HepG2 (cell line): ENCODE data around the gene PARD3. TPM values are rescaled to one million over a fixed set of nuclear protein-coding genes. Genes with fewer than 3 reads are reported as not detected.

Source experiments
- BHLHE40 ChIP-seq: IDR thresholded peaks from 2 replicates; pipeline ENCODE4 v1.6.1; 2011; ENCODE audit warnings: low read length, improper control_type of control experiment
- FLYWCH1 ChIP-seq: sonication (generic); formaldehyde crosslinking; IDR thresholded peaks from 2 replicates; pipeline ENCODE4 v1.8.1; 2023; ENCODE audit warnings: mild to moderate bottlenecking, missing genetic modification reagents
- FOSL2 ChIP-seq: sonication (generic); formaldehyde crosslinking; IDR thresholded peaks from 2 replicates; pipeline ENCODE4 v1.4.0; 2020; ENCODE audit warnings: missing genetic modification reagents
- FOXA3 ChIP-seq: IDR thresholded peaks from 2 replicates; pipeline ENCODE4 v1.6.1; 2016; ENCODE audit warnings: missing genetic modification reagents, missing compliant biosample characterization
- GATAD2A ChIP-seq: IDR thresholded peaks from 2 replicates; pipeline ENCODE4 v1.6.1; 2016
- KDM5A ChIP-seq: fragments of 200-600 bp; sonication (generic); IDR thresholded peaks from 2 replicates; pipeline ENCODE4 v1.7.0; 2018; ENCODE audit warnings: antibody characterized with exemption, mild to moderate bottlenecking, low read length, borderline replicate concordance
- MAFF ChIP-seq: IDR thresholded peaks from 2 replicates; pipeline ENCODE4 v1.6.1; 2011; ENCODE audit warnings: low read depth, low read length, improper control_type of control experiment
- MEF2D ChIP-seq: sonication (generic); formaldehyde crosslinking; IDR thresholded peaks from 2 replicates; pipeline ENCODE4 v1.5.1; 2020; ENCODE audit warnings: mild to moderate bottlenecking, missing genetic modification reagents
- NRL ChIP-seq: sonication (generic); formaldehyde crosslinking; IDR thresholded peaks from 2 replicates; pipeline ENCODE4 v1.5.0; 2020; ENCODE audit warnings: missing genetic modification reagents, mild to moderate bottlenecking, moderate library complexity, borderline replicate concordance
- PHF5A ChIP-seq: IDR thresholded peaks from one replicate; pipeline ENCODE4 v1.6.1; 2018; ENCODE audit warnings: low read depth, missing genetic modification reagents; ENCODE audit not compliant: unreplicated experiment
- RELA ChIP-seq: sonication (generic); formaldehyde crosslinking; IDR thresholded peaks from 2 replicates; pipeline ENCODE4 v1.4.0; 2020; ENCODE audit warnings: missing genetic modification reagents
- SATB2 ChIP-seq: sonication (generic); formaldehyde crosslinking; IDR thresholded peaks from 2 replicates; pipeline ENCODE4 v1.5.0; 2020; ENCODE audit warnings: missing genetic modification reagents
- SMAD3 ChIP-seq: sonication (generic); formaldehyde crosslinking; IDR thresholded peaks from 2 replicates; pipeline ENCODE4 v1.4.0; 2020; ENCODE audit warnings: missing genetic modification reagents
- SMAD9 ChIP-seq: sonication (generic); formaldehyde crosslinking; IDR thresholded peaks from 2 replicates; pipeline ENCODE4 v1.5.1; 2020; ENCODE audit warnings: mild to moderate bottlenecking, missing genetic modification reagents
- SRSF1 ChIP-seq: fragments of 200-400 bp; formaldehyde crosslinking; optimal IDR thresholded peaks from 2 replicates; pipeline ENCODE3; 2017; ENCODE audit warnings: mild to moderate bottlenecking, low read depth, low read length, moderate library complexity
- SYNCRIP ChIP-seq: fragments of 200-400 bp; formaldehyde crosslinking; IDR thresholded peaks from 2 replicates; pipeline ENCODE4 v1.6.1; 2018; ENCODE audit warnings: mild to moderate bottlenecking, low read depth, low read length; ENCODE audit not compliant: insufficient read depth
- TRIM24 ChIP-seq: sonication (generic); formaldehyde crosslinking; IDR thresholded peaks from 2 replicates; pipeline ENCODE4 v1.8.0; 2022; ENCODE audit warnings: mild to moderate bottlenecking, missing genetic modification reagents
- ZBTB7A ChIP-seq: sonication (generic); formaldehyde crosslinking; IDR thresholded peaks from 2 replicates; pipeline ENCODE4 v1.8.0; 2022; ENCODE audit warnings: mild to moderate bottlenecking, missing genetic modification reagents
- ZNF253 ChIP-seq: sonication (generic); formaldehyde crosslinking; IDR thresholded peaks from 2 replicates; pipeline ENCODE4 v1.8.0; 2022; ENCODE audit warnings: mild to moderate bottlenecking, missing genetic modification reagents, borderline replicate concordance
- ZNF333 ChIP-seq: sonication (generic); formaldehyde crosslinking; IDR thresholded peaks from 2 replicates; pipeline ENCODE4 v1.4.0; 2020; ENCODE audit warnings: mild to moderate bottlenecking, missing genetic modification reagents, borderline replicate concordance
- ZNF335 ChIP-seq: sonication (generic); formaldehyde crosslinking; IDR thresholded peaks from 2 replicates; pipeline ENCODE4 v1.4.0; 2020; ENCODE audit warnings: missing genetic modification reagents
- ZNF367 ChIP-seq: sonication (generic); formaldehyde crosslinking; IDR thresholded peaks from 2 replicates; pipeline ENCODE4 v1.4.0; 2020; ENCODE audit warnings: missing genetic modification reagents, borderline replicate concordance
- ZNF773 ChIP-seq: sonication (generic); formaldehyde crosslinking; IDR thresholded peaks from 2 replicates; pipeline ENCODE4 v1.4.0; 2020; ENCODE audit warnings: missing genetic modification reagents, borderline replicate concordance
- polyA plus RNA-seq, 8 experiments: library from polyadenylated mRNA; depleted of rRNA in 3 of 8; stranded (reverse) in 7 of 8; unstranded in 1 of 8; fragments of >200 nt; fragmentation: Illumina TruSeq in 4 of 8; extraction: Trizol in 4 of 8; gene quantifications; 2 replicates each; pipeline versions ENCODE4 v1.2.1 to v1.2.3, GENCODE V29; 2011 to 2016; ENCODE audit warnings: low read depth in 4 of 8, missing spikeins in 1 of 8, mixed read lengths in 1 of 8; ENCODE audit not compliant: insufficient read depth in 1 of 8
- total RNA-seq, 5 experiments: library from RNA; depleted of rRNA; stranded (reverse); fragments of >200 nt; fragmentation: Illumina TruSeq; extraction: Trizol; gene quantifications; 2 replicates each; pipeline ENCODE4 v1.2.3, GENCODE V29; 2016; ENCODE audit warnings: low read depth in 1 of 5
- TF ChIP-seq, protein P1 (sequence below): IDR thresholded peaks from 2 replicates; pipeline ENCODE4 v1.6.1; 2012; ENCODE audit warnings: low read length, improper control_type of control experiment
- TF ChIP-seq, protein P2 (sequence below): IDR thresholded peaks from 2 replicates; pipeline ENCODE4 v1.6.1; 2016; ENCODE audit warnings: low read depth, control low read depth
- TF ChIP-seq, protein P3 (sequence below): sonication (generic); formaldehyde crosslinking; IDR thresholded peaks from 2 replicates; pipeline ENCODE4 v1.4.0; 2020; ENCODE audit warnings: missing genetic modification reagents

PARD3 gene
- total and polyA plus RNA-seq, 2 of the 13 experiments (the other 11 are each of a cell fraction or from before 2014, with no cell fraction given) = 40.9 to 60.0 TPM

DNA sequence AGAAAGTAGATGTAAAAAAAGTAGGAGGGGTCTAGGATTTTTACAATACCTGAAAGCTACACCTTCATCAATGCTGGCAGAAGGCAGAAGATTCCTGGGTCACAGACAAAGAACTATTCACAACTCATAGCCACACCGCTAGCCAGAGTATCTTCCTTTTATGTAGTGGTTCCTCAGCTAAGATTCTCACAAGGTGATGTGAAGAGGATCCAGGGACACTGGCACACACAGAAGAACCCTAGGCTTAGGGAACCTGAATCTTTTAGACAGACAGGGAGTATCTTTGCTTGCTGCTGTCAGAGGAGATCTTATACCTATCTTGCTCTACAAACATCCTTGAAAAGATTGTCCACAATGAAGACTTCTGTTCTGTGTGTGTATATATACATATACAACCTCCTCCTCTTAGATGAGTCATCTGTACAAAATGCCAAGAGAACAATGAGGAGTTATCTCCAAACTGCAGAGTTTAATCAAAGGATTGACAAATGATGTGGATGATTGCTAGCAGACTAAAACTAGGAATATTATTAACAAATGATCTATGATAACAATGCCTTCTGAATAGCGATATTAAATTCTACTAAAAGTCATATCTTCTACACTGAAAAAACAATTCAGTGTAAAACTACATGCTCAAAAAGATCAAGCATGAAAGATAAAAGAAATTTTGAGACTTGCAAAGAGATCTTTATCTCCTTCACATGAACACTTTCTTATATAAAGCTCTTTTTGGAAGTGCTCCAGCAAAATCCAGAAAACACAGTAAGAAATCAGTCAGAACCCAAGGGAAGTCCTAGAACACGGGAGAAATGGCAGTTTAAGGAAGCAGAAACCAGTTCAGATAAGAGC lies 409.3 kb downstream of the PARD3 start (continued):
- TF ChIP-seq RELA (CRISPR knock-in tag) (no peak), ZBTB7A (CRISPR knock-in tag) (no peak), SMAD9 (CRISPR knock-in tag) (no peak), BHLHE40 (no peak), KDM5A (no peak), ZNF367 (CRISPR knock-in tag) (no peak), FLYWCH1 (no peak), TRIM24 (CRISPR knock-in tag) (no peak), ZNF333 (no peak), MAFF (no peak), FOSL2 (CRISPR knock-in tag) (peak; percentile 65), ZNF773 (CRISPR knock-in tag) (no peak), NRL (CRISPR knock-in tag) (no peak), ZNF253 (CRISPR knock-in tag) (no peak), SATB2 (CRISPR knock-in tag) (no peak), SMAD3 (CRISPR knock-in tag) (no peak), FOXA3 (CRISPR knock-in tag) (peak; percentile 27; the same call in 1 of the 2 replicates), GATAD2A (CRISPR knock-in tag) (peak; percentile 45; the same call in 1 of the 2 replicates), MEF2D (CRISPR knock-in tag) (no peak), SRSF1 (no peak), ZNF335 (no peak), PHF5A (no peak), SYNCRIP (no peak)
- TF ChIP-seq, protein P1, sequence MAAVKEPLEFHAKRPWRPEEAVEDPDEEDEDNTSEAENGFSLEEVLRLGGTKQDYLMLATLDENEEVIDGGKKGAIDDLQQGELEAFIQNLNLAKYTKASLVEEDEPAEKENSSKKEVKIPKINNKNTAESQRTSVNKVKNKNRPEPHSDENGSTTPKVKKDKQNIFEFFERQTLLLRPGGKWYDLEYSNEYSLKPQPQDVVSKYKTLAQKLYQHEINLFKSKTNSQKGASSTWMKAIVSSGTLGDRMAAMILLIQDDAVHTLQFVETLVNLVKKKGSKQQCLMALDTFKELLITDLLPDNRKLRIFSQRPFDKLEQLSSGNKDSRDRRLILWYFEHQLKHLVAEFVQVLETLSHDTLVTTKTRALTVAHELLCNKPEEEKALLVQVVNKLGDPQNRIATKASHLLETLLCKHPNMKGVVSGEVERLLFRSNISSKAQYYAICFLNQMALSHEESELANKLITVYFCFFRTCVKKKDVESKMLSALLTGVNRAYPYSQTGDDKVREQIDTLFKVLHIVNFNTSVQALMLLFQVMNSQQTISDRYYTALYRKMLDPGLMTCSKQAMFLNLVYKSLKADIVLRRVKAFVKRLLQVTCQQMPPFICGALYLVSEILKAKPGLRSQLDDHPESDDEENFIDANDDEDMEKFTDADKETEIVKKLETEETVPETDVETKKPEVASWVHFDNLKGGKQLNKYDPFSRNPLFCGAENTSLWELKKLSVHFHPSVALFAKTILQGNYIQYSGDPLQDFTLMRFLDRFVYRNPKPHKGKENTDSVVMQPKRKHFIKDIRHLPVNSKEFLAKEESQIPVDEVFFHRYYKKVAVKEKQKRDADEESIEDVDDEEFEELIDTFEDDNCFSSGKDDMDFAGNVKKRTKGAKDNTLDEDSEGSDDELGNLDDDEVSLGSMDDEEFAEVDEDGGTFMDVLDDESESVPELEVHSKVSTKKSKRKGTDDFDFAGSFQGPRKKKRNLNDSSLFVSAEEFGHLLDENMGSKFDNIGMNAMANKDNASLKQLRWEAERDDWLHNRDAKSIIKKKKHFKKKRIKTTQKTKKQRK = no peak
- TF ChIP-seq, protein P2, sequence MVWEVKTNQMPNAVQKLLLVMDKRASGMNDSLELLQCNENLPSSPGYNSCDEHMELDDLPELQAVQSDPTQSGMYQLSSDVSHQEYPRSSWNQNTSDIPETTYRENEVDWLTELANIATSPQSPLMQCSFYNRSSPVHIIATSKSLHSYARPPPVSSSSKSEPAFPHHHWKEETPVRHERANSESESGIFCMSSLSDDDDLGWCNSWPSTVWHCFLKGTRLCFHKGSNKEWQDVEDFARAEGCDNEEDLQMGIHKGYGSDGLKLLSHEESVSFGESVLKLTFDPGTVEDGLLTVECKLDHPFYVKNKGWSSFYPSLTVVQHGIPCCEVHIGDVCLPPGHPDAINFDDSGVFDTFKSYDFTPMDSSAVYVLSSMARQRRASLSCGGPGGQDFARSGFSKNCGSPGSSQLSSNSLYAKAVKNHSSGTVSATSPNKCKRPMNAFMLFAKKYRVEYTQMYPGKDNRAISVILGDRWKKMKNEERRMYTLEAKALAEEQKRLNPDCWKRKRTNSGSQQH (CRISPR knock-in tag) = no peak
- TF ChIP-seq, protein P3, sequence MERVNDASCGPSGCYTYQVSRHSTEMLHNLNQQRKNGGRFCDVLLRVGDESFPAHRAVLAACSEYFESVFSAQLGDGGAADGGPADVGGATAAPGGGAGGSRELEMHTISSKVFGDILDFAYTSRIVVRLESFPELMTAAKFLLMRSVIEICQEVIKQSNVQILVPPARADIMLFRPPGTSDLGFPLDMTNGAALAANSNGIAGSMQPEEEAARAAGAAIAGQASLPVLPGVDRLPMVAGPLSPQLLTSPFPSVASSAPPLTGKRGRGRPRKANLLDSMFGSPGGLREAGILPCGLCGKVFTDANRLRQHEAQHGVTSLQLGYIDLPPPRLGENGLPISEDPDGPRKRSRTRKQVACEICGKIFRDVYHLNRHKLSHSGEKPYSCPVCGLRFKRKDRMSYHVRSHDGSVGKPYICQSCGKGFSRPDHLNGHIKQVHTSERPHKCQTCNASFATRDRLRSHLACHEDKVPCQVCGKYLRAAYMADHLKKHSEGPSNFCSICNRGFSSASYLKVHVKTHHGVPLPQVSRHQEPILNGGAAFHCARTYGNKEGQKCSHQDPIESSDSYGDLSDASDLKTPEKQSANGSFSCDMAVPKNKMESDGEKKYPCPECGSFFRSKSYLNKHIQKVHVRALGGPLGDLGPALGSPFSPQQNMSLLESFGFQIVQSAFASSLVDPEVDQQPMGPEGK (CRISPR knock-in tag) = no peak
